ENCODE results near the gene ELP1. TPM values are rescaled to one million over a fixed set of nuclear protein-coding genes. Genes with fewer than 3 reads are reported as not detected.

Gene ELP1
- total RNA-seq, 4 donors from 2014 or later: 21.6 to 61.4 (median 25.7) TPM

GRCh38 chr9:108913391-108913790 lies 20.5 kb downstream of the ELP1 start:
- 94 to 95% methylated on average over 5 of the region's 5 CpGs for WGBS, 2 donors

GRCh38 chr9:108911820-108912219 lies 22.1 kb downstream of the ELP1 start:
- WGBS, 2 donors: 17 to 31% methylated on average over 1 of the region's 1 CpG
- no peaks in the 10 kb centered on the region for H3K27me3 ChIP-seq

More at GRCh38 chr9:108913391-108913790, 20.5 kb downstream of the ELP1 start:
- H3K4me3 ChIP-seq: no peak overlapping the region
- H3K27me3 ChIP-seq: no peaks in the 10 kb centered on the region
- no peak overlapping the region for H3K27ac ChIP-seq
- no peak for TF ChIP-seq POLR2A (IDR thresholded peaks at IDR 0.05)
- TF ChIP-seq EP300 (IDR thresholded peaks at IDR 0.05): no peak
- no peak for TF ChIP-seq CTCF (IDR thresholded peaks at IDR 0.05)
- no peaks in the 10 kb centered on the region for H3K9me3 ChIP-seq
- H3K4me1 ChIP-seq: no peaks in the 10 kb centered on the region
- no peak for DNase-seq (ENCODE audit: low spot score in 2 of 2)
- peaks cover 0 to 97% (median 0%) of the 10 kb centered on the region in 3 donors for H3K36me3 ChIP-seq

GRCh38 chr9:108910914-108911313 lies 23.0 kb downstream of the ELP1 start:
- 89 to 90% methylated on average over 2 of the region's 2 CpGs for WGBS, 2 donors
- no peak for DNase-seq (ENCODE audit: low spot score in 2 of 2)
- Histone ChIP-seq H3K36me3 (peaks cover 0 to 99% (median 6%) of the 10 kb centered on the region in 3 donors), H3K4me1 (no peaks in the 10 kb centered on the region), H3K9me3 (no peaks in the 10 kb centered on the region), H3K27me3 (no peaks in the 10 kb centered on the region), H3K27ac (no peak overlapping the region), H3K4me3 (no peak overlapping the region)
- no peak for TF ChIP-seq POLR2A (IDR thresholded peaks at IDR 0.05)
- TF ChIP-seq CTCF (IDR thresholded peaks at IDR 0.05): no peak
- no peak for TF ChIP-seq EP300 (IDR thresholded peaks at IDR 0.05)

More at GRCh38 chr9:108911820-108912219, 22.1 kb downstream of the ELP1 start:
- Histone ChIP-seq H3K9me3 (no peaks in the 10 kb centered on the region), H3K36me3 (peaks cover 0 to 97% (median 6%) of the 10 kb centered on the region in 3 donors), H3K4me3 (no peak overlapping the region), H3K4me1 (no peaks in the 10 kb centered on the region), H3K27ac (no peak overlapping the region)
- no peak for DNase-seq (ENCODE audit: low spot score in 2 of 2)
- TF ChIP-seq POLR2A (IDR thresholded peaks at IDR 0.05) (no peak), CTCF (IDR thresholded peaks at IDR 0.05) (no peak), EP300 (IDR thresholded peaks at IDR 0.05) (no peak)

- Histone ChIP-seq H3K9me3 (no peaks in the 10 kb centered on the region), H3K4me1 (no peaks in the 10 kb centered on the region), H3K4me3 (no peak overlapping the region), H3K36me3 (peaks cover 0 to 99% (median 6%) of the 10 kb centered on the region in 3 donors), H3K27ac (no peak overlapping the region), H3K27me3 (no peaks in the 10 kb centered on the region)
- DNase-seq (ENCODE audit: low spot score in 2 of 2): no peak
- no peak for TF ChIP-seq EP300 (IDR thresholded peaks at IDR 0.05)
- no peak for TF ChIP-seq POLR2A (IDR thresholded peaks at IDR 0.05)
- no peak for TF ChIP-seq CTCF (IDR thresholded peaks at IDR 0.05)
Measured at GRCh38 chr9:108910402-108910801, 23.5 kb downstream of the ELP1 start.

- TF ChIP-seq POLR2A (IDR thresholded peaks at IDR 0.05) (no peak), EP300 (IDR thresholded peaks at IDR 0.05) (no peak), CTCF (IDR thresholded peaks at IDR 0.05) (no peak)
- no peaks in the 10 kb centered on the region for H3K9me3 ChIP-seq
- H3K4me1 ChIP-seq: no peaks in the 10 kb centered on the region
- DNase-seq (ENCODE audit: low spot score in 2 of 2): no peak
- 78 to 79% methylated on average over 2 of the region's 2 CpGs for WGBS, 2 donors
- H3K27me3 ChIP-seq: no peaks in the 10 kb centered on the region
- peaks cover 0 to 96% (median 14%) of the 10 kb centered on the region in 3 donors for H3K36me3 ChIP-seq
- H3K27ac ChIP-seq: no peak overlapping the region
- H3K4me3 ChIP-seq: no peak overlapping the region
Measured at GRCh38 chr9:108905494-108905893, 28.4 kb downstream of the ELP1 start.
